Pons (tissue), 1 donor: ENCODE data around the gene PDE4D.
"Not testable (repeated sequence)": the region's sequence is repeated elsewhere in the genome, so short reads cannot be mapped to it uniquely, and the experiment has no call there.

ENCODE experiments used
- DNase-seq: peaks from one replicate; pipeline ENCODE4 v3.0.0-alpha.2; 2016; ENCODE audit warnings: low spot score

Gene PDE4D

GRCh38 chr5:59799668-59800346 is 93.7 kb downstream of the PDE4D start:
- peak; percentile 75 for DNase-seq

- DNase-seq, result no peak
Measured at GRCh38 chr5:59798862-59799667, 94.5 kb downstream of the PDE4D start.

- DNase-seq, result no peak
Measured at GRCh38 chr5:59795141-59795540, 98.4 kb downstream of the PDE4D start.

GRCh38 chr5:59792983-59793585 is 100.4 kb downstream of the PDE4D start:
- no peak for DNase-seq

GRCh38 chr5:59791617-59792016 is 101.9 kb downstream of the PDE4D start:
- DNase-seq, result no peak

GRCh38 chr5:59790776-59791475 is 102.6 kb downstream of the PDE4D start:
- DNase-seq, result no peak

- no peak for DNase-seq
Measured at GRCh38 chr5:59790376-59790775, 103.2 kb downstream of the PDE4D start.

GRCh38 chr5:59789894-59790293 is 103.6 kb downstream of the PDE4D start:
- no peak for DNase-seq

GRCh38 chr5:59789197-59789596 is 104.3 kb downstream of the PDE4D start:
- DNase-seq, result no peak

GRCh38 chr5:59786334-59786805 is 107.2 kb downstream of the PDE4D start:
- no peak for DNase-seq

- DNase-seq, result no peak
Measured at GRCh38 chr5:59785676-59786333, 107.7 kb downstream of the PDE4D start.

- DNase-seq, result not testable (repeated sequence)
Measured at GRCh38 chr5:59784708-59785107, 108.8 kb downstream of the PDE4D start.

- DNase-seq, result no peak
Measured at GRCh38 chr5:59783264-59783663, 110.3 kb downstream of the PDE4D start.

- no peak for DNase-seq
Measured at GRCh38 chr5:59782856-59783255, 110.7 kb downstream of the PDE4D start.

- no peak for DNase-seq
Measured at GRCh38 chr5:59779453-59779852, 114.1 kb downstream of the PDE4D start.

- DNase-seq, result no peak
Measured at GRCh38 chr5:59777028-59777427, 116.5 kb downstream of the PDE4D start.

GRCh38 chr5:59773294-59773693 is 120.2 kb downstream of the PDE4D start:
- no peak for DNase-seq

GRCh38 chr5:59772757-59773156 is 120.8 kb downstream of the PDE4D start:
- no peak for DNase-seq

- no peak for DNase-seq
Measured at GRCh38 chr5:59772206-59772605, 121.3 kb downstream of the PDE4D start.

- no peak for DNase-seq
Measured at GRCh38 chr5:59770953-59771352, 122.6 kb downstream of the PDE4D start.

GRCh38 chr5:59769832-59770231 is 123.7 kb downstream of the PDE4D start:
- DNase-seq, result no peak

- no peak for DNase-seq
Measured at GRCh38 chr5:59769041-59769360, 124.5 kb downstream of the PDE4D start.
